ENCODE measurements around the gene ZDHHC14. TPM values are rescaled to one million over a fixed set of nuclear protein-coding genes. Genes with fewer than 3 reads are reported as not detected.
"Not testable (repeated sequence)": the region's sequence is repeated elsewhere in the genome, so short reads cannot be mapped to it uniquely, and the experiment has no call there.

The ZDHHC14 gene
- total RNA-seq, 4 donors from 2014 or later, result 9.1 to 20.6 (median 12.5) TPM

DNA sequence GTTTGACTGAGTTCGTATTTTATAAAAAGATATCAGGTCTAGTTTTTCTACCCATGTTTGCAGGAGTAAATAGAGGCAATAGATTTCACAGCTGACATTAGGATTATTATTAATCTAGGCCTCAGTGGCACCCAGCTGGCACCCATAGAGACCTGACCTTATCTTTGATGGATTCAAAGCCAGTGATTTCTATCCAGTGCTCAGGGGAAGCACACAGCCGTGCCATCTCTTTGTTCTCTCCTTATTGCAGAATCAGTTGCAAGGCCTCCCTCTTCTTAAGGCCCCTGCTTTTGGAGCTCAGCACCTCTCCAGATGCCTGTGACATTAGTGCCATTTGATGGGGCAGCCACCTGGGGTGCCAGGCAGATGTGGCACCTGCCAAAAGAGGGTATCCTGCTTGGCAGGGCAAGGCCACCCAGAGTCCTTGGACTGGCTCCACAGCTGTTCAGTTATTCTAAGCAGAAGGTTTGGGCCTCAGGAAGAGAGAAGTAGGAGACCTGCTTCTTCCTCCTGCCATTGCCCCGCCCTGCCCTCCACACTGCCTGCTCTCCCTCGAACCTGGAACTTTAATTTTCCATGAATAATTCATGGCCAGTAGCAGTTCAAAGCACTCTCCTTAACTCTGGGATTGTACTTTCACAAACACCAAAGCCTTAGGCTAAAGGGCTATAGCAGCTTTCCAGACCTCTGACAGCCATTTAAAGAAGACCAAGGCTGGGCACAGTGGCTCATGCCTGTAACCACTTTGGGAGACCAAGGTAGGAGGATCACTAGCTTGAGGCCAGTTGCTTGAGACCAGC, 206.3 kb downstream of the ZDHHC14 start:
- H3K9me3 ChIP-seq, result peaks cover 0 to 15% (median 3%) of the 10 kb centered on the region in 4 donors
- no peaks in the 10 kb centered on the region for H3K27me3 ChIP-seq
- DNase-seq, result no peak
- TF ChIP-seq, protein P1, sequence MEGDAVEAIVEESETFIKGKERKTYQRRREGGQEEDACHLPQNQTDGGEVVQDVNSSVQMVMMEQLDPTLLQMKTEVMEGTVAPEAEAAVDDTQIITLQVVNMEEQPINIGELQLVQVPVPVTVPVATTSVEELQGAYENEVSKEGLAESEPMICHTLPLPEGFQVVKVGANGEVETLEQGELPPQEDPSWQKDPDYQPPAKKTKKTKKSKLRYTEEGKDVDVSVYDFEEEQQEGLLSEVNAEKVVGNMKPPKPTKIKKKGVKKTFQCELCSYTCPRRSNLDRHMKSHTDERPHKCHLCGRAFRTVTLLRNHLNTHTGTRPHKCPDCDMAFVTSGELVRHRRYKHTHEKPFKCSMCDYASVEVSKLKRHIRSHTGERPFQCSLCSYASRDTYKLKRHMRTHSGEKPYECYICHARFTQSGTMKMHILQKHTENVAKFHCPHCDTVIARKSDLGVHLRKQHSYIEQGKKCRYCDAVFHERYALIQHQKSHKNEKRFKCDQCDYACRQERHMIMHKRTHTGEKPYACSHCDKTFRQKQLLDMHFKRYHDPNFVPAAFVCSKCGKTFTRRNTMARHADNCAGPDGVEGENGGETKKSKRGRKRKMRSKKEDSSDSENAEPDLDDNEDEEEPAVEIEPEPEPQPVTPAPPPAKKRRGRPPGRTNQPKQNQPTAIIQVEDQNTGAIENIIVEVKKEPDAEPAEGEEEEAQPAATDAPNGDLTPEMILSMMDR (IDR thresholded peaks at IDR 0.05), result no peak
- no peak for TF ChIP-seq POLR2A (IDR thresholded peaks at IDR 0.05)
- no peaks in the 10 kb centered on the region for H3K36me3 ChIP-seq
- no peaks in the 10 kb centered on the region for H3K4me1 ChIP-seq
- no peak overlapping the region for H3K27ac ChIP-seq
- H3K4me3 ChIP-seq, result no peak overlapping the region

DNA sequence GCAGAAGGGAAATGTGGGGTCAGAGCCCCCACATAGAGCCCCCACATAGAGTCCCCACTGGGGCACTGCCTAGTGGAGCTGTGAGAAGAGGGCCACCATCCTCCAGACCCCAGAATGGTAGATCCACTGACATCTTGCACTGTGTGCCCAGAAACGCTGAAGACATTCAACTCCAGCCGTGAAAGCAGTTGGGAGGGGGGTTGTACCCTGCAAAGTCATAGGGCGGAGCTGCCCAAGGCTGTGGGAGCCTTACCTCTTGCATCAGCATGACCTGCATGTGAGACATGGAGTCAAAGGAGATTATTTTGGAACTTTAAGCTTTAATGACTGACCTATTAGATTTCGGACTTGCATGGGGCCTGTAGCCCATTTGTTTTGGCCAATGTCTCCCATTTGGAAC, 209.7 kb downstream of the ZDHHC14 start:
- not testable (repeated sequence) for H3K27me3 ChIP-seq, H3K4me1 ChIP-seq, H3K4me3 ChIP-seq, H3K27ac ChIP-seq, H3K36me3 ChIP-seq, DNase-seq
- peaks cover 0 to 15% (median 3%) of the 10 kb centered on the region in 4 donors for H3K9me3 ChIP-seq

DNA sequence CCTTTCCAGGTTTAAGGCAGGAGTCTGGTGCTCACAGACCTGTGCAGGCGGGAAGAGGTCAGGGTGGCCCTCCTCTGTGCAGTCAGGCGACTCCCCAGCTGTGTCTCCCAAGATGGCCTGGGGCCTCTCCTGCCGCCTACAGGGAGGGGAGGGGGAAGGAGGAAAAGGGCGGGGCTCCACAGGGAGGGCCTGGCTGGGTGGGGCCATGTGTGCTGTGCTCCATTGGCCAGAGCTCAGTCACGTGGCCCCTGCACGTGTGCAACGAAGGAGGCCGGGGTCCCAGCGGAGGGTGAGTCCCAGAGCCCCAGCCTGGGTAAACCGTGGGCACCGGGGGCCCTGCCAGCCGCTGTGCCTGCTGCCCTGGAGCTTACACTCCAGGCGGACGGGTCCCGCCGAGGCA, 211.6 kb downstream of the ZDHHC14 start:
- Histone ChIP-seq H3K4me1 (peaks cover 0 to 5% (median 2%) of the 10 kb centered on the region in 4 donors), H3K36me3 (no peaks in the 10 kb centered on the region), H3K9me3 (peaks cover 0 to 15% (median 3%) of the 10 kb centered on the region in 4 donors), H3K27ac (no peak overlapping the region), H3K27me3 (no peaks in the 10 kb centered on the region), H3K4me3 (no peak overlapping the region)
- TF ChIP-seq, protein P1 (IDR thresholded peaks at IDR 0.05), result no peak
- no peak for TF ChIP-seq POLR2A (IDR thresholded peaks at IDR 0.05)
- DNase-seq, result no peak

DNA sequence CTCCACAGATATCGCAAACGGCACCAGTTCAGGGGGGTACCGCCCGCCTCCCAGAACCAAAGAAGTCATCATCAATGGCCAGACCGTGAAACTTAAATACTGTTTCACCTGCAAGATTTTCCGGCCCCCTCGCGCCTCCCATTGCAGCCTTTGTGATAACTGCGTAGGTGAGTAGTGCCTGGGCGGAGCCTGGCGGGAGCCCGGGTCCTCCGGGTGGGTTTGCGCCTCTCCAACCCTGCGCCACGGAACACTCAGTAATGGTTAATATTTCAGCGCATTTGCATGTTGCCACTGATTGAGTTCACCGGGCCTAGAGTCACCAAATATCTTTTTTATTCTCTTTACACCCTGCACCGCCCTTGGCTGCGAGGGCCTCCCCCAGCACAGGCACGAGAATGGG, 212.0 kb downstream of the ZDHHC14 start:
- no peaks in the 10 kb centered on the region for H3K36me3 ChIP-seq
- TF ChIP-seq, protein P1 (IDR thresholded peaks at IDR 0.05), result no peak
- TF ChIP-seq POLR2A (IDR thresholded peaks at IDR 0.05), result no peak
- H3K4me1 ChIP-seq, result peaks cover 0 to 9% (median 3%) of the 10 kb centered on the region in 4 donors
- DNase-seq, result no peak
- peaks cover 0 to 15% (median 3%) of the 10 kb centered on the region in 4 donors for H3K9me3 ChIP-seq
- no peak overlapping the region for H3K27ac ChIP-seq
- H3K4me3 ChIP-seq, result no peak overlapping the region
- H3K27me3 ChIP-seq, result no peaks in the 10 kb centered on the region

DNA sequence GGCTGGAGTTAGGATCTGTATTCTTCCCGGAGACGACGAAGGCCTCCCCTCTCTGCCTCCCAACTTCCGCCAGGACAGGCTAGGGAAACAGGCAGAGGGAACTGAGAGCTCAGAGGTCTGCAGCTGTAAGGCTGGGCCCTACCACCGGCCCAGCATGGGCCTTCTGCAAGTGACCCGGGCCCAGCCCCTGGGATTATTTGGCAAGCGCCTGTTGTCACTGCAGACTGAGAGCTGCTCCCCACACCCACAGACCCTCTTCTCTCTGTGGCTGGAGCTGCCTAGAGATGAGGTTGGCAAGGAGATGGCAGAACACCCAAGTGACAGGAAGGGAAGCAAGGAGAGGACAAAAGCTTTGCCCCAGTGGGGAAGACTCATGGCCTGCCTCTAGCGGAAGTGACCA, 212.6 kb downstream of the ZDHHC14 start:
- TF ChIP-seq POLR2A (IDR thresholded peaks at IDR 0.05), result no peak
- TF ChIP-seq, protein P1 (IDR thresholded peaks at IDR 0.05), result no peak
- H3K27ac ChIP-seq, result no peak overlapping the region

DNA sequence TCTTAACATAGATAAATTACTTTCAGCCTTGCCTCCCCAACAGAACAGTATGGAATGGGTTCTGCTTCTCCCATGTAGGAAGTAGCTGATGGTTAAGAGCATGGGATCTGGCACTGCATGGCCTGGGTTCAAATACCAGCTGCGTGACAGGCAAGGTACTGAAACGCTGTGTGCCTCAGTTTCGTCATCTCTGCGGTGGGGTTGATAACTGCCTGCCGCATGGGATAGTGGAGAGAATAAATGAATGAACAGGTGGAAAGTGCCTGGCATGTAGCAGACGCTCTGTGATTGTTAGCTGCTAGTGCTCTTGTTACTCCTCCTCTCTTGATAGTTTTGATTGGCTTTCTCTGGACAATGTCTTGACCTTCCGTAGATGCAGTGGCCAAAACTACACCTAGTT, 213.3 kb downstream of the ZDHHC14 start:
- H3K4me1 ChIP-seq, result peaks cover 0 to 10% (median 3%) of the 10 kb centered on the region in 4 donors
- no peak for DNase-seq
- H3K9me3 ChIP-seq, result peaks cover 0 to 15% (median 3%) of the 10 kb centered on the region in 4 donors
- no peaks in the 10 kb centered on the region for H3K27me3 ChIP-seq
- no peak overlapping the region for H3K4me3 ChIP-seq
- no peaks in the 10 kb centered on the region for H3K36me3 ChIP-seq
- no peak overlapping the region for H3K27ac ChIP-seq
- TF ChIP-seq, protein P1 (IDR thresholded peaks at IDR 0.05), result no peak
- no peak for TF ChIP-seq POLR2A (IDR thresholded peaks at IDR 0.05)

More for the DNA sequence above, 212.6 kb downstream of the ZDHHC14 start:
- no peaks in the 10 kb centered on the region for H3K27me3 ChIP-seq
- DNase-seq, result no peak
- peaks cover 0 to 15% (median 3%) of the 10 kb centered on the region in 4 donors for H3K9me3 ChIP-seq
- H3K4me3 ChIP-seq, result no peak overlapping the region
- H3K4me1 ChIP-seq, result peaks cover 0 to 10% (median 3%) of the 10 kb centered on the region in 4 donors
- no peaks in the 10 kb centered on the region for H3K36me3 ChIP-seq

Data from Peyer's patch (tissue), 4 donors.